IPS DF 4.7 (cell line): ENCODE results near the gene PSG1.
"Not testable (repeated sequence)": the region's sequence is repeated elsewhere in the genome, so short reads cannot be mapped to it uniquely, and the experiment has no call there.

ENCODE experiments used
- DNase-seq: peaks from one replicate; pipeline ENCODE4 v3.0.0-alpha.2; 2013; ENCODE audit warnings: low spot score; ENCODE audit errors: extremely low read depth

Gene PSG1

GRCh38 chr19:42882010-42882409 is 2.5 kb upstream of the PSG1 start:
- not testable (repeated sequence) for DNase-seq

DNA sequence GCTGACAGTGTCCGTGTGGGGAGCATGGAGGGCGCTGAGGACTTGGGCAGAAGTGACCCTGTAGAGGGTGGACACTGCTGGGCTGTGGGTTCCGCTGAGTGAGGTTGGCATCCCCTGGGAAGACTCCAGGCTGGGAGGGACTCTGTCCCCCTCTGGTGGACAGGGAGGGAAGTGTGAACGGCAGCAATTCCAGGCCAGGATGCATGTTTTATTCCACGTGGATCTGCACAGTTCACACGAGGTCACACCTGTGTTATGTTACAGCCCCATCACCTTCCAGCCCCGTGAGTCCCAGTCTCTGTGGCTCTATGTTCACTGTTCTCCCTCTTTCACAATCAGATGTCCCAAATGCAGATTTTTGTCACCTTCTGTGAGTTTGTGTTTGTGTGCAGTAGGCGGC is 1.8 kb upstream of the PSG1 start:
- not testable (repeated sequence) for DNase-seq

GRCh38 chr19:42880621-42881020 is 1.1 kb upstream of the PSG1 start:
- DNase-seq: not testable (repeated sequence)

GRCh38 chr19:42876596-42876995 is 2.9 kb downstream of the PSG1 start:
- not testable (repeated sequence) for DNase-seq

DNA sequence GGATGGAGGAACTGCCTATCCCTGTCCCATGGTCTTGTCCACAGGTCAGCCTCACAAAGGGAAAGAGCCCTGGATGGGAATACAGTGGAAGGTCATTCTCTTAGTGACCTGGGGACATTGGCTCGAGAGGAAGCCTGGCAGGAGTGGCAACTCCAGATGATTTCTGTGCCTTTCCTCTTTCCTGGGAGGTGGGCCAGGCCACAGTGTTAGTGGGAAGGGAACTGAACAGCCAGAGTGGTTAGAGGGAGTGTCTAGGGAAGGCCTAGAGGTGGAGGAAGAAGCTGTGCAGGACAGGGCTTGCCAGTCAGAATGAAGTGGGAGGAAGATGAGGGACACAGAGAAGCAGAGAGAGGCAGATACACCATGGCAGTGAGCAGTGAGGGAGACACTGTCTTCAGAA is 3.6 kb downstream of the PSG1 start:
- DNase-seq: not testable (repeated sequence)

GRCh38 chr19:42874901-42875813 is 4.4 kb downstream of the PSG1 start:
- not testable (repeated sequence) for DNase-seq

GRCh38 chr19:42874136-42874535 is 5.4 kb downstream of the PSG1 start:
- not testable (repeated sequence) for DNase-seq

DNA sequence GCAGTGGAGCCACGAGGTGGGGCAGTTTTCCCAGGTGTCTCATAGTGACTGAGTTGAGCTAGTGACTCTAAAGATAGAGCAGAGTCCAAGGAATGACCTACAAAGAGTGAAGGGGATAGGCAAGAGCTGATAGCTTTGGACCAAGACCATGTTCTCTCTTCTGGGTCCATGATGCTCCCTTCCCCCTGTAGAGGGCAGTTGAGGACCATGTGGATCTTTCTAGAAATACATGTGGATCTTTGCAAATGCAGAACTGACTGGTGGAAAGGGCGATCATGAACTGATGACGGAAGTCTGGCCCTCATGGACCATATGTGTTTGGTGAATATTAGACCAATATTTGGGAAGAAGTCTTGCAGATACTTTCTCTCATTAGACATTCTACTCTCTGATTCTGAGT is 6.9 kb downstream of the PSG1 start:
- DNase-seq: no peak

GRCh38 chr19:42857544-42857867 is 22.0 kb downstream of the PSG1 start:
- no peak for DNase-seq

GRCh38 chr19:42856866-42857543 is 22.5 kb downstream of the PSG1 start:
- DNase-seq: not testable (repeated sequence)

- not testable (repeated sequence) for DNase-seq
These were observed 24.8 kb downstream of the PSG1 start for GRCh38 chr19:42854745-42855144.

GRCh38 chr19:42853231-42853630 is 26.3 kb downstream of the PSG1 start:
- DNase-seq: not testable (repeated sequence)

GRCh38 chr19:42852821-42853220 is 26.7 kb downstream of the PSG1 start:
- not testable (repeated sequence) for DNase-seq

DNA sequence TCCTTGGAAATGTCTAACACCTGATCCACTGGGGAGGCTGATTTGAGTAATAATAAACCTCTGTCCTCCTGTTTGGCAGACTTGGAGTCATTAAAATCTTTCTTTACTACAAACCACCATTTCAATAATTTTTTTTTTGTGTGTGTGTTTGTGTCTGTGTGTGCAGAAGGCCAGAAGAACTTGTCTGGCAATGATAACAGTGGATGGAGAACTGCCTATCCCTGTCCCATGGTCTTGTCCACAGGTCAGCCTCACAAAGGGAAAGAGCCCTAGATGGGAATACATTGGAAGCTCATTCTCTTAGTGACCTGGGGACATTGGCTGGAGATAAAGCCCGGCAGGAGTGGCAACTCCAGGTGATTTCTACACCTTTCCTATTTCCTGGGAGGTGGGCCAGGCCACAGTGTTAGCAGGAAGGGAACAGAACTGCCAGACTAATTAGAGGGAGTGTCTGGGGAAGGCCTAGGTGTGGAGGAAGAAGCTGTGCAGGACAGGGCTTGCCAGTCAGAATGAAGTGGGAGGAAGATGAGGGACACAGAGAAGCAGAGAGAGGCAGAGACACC is 27.7 kb downstream of the PSG1 start:
- not testable (repeated sequence) for DNase-seq

DNA sequence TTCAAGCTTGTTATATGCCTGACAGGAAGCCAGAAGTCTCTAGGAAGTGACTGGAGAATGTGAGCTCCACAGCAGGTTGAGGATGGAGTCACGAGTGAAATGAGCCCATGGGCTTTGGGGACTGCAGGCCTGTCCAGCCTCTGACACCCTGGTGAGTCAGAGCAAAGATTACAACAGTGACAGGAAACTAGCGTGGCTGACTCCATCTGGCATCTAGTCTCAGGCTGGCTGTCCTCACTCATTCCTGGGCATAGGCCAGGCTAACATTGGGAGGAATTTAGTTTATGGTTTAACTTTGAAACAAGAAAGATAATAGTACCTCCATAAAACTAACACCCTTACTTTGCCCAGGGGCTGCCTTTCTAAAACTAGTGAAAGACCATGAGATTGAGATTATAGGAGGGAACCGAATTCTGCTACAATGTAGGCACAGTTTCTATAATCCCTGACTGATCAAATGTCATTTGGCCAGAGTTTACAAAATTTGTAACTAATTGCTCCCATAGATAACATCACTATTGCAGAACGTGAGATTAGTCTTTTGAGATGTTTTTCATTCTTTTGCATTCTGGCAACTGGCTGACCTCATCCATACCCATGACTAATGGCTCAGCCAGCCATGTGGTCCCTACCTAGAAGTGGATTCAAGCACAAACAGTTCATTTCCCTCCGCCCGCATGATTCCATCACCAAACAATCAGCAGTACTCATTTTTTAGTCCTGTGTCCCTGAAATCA is 28.4 kb downstream of the PSG1 start:
- no peak for DNase-seq

- no peak for DNase-seq
These were observed 32.9 kb downstream of the PSG1 start for GRCh38 chr19:42846597-42846996.

DNA sequence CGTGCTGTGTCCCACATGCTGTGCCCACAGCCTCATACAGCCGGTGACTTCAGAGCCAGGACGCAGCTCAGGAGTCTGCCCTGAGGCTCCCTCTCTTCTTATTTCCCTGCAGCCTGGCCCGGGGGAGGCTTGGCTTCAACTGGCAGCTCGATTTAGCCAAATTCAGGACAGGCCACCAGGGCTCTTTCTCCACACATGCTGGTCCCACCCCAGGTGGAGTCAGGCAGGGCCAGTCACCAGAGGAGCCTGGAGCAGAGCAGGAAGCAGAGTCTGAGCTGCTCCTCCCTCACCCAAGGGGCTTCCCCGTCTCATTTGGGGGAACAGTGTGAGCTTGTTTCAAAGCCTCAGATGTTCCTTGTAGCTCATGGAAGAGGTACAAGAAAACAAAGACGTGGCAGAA is 35.9 kb downstream of the PSG1 start:
- not testable (repeated sequence) for DNase-seq

DNA sequence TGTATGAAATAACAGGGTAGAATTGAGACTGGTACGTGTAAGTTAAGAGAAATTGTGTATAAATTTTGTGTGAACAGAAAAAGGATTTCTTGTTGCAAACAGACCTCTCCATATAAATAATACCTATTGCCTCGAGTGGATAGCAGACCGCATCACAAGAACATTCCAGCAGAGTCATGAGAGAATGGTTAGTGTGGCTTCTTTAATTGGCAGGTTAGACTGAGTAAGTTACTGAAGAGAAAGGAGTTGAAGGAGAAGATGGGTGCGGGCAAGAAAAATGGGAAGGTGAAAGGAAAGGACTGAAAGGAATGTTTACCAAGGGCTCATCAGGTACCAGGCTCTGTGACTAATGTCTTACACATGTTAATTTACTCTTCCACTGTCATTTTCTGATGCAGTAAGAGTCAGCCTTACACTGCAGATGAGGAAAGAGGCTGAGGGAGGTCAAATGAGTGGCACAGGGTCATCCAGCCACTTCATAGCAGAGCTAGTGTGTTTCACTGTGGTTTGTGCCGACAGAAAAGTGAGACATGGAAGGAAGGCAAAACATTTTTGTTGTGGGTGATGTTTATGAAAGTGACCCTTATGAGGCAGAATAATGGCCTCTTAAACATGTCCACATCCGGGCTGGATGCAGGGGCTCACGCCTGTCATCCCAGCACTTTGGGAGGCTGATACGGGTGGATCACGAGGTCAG is 46.6 kb downstream of the PSG1 start:
- not testable (repeated sequence) for DNase-seq

DNA sequence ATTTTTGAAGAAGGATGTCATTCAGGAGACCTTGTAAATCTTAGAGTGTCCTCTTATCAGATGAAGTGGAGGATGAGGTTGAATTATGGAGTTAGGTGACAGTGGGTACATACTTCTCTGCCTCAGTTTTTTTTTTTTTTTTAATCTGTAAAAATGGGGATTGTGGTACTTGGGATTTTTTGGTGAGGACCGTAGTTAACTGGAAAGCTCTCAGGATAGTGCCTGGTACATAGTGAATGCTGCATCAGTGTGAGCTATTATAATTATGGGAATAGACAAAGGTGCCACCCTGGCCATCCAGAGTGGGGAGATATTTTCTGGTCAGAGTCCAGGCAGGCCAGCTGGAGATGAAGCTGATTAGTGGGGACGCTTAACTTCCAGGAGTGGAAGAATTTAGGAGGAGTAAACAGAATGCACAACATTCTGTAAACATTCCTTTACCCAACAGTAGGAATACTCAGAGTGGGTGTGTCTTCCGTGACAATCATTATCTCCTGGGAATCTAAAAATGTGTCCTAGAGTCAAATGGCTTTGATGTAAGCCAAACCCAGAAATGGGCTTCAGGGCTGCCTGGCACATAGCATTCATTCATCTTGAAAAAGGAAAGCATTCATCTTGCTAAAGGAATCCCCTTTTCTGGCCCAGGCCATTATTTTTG is 47.4 kb downstream of the PSG1 start:
- DNase-seq: not testable (repeated sequence)

- no peak for DNase-seq
These were observed 48.1 kb downstream of the PSG1 start for GRCh38 chr19:42831221-42832019.
